Measurements from ENCODE around the gene MAD1L1.

MAD1L1 gene

DNA sequence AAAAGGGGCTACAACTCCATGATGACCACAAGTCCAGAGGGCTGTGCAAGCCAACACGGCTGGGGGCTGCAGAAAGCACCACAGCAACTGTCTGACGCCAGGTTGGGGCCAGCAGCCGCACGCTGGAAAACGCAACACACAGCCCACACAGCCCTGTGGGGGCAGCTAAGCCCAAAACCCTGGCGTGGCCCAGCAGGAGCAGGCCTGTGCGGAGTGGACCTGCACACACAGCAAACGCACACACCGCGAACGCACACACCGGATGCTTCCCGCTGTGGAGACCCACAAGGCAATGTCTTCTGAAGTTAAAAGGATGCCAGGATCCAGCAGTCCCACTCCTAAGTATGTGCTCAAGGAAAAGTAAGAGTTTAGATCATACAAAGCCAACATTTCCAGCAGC lies 121.2 kb downstream of the MAD1L1 start:
- DNase-seq (ENCODE audit: low read depth), result no peak
- no peak overlapping the region for H3K4me3 ChIP-seq (ENCODE audit: low read depth, low read length)
- in situ Hi-C loops (cut with HindIII; ENCODE audit: low sequenced_read_pairs), result no loop called here
- TF ChIP-seq, protein P1, sequence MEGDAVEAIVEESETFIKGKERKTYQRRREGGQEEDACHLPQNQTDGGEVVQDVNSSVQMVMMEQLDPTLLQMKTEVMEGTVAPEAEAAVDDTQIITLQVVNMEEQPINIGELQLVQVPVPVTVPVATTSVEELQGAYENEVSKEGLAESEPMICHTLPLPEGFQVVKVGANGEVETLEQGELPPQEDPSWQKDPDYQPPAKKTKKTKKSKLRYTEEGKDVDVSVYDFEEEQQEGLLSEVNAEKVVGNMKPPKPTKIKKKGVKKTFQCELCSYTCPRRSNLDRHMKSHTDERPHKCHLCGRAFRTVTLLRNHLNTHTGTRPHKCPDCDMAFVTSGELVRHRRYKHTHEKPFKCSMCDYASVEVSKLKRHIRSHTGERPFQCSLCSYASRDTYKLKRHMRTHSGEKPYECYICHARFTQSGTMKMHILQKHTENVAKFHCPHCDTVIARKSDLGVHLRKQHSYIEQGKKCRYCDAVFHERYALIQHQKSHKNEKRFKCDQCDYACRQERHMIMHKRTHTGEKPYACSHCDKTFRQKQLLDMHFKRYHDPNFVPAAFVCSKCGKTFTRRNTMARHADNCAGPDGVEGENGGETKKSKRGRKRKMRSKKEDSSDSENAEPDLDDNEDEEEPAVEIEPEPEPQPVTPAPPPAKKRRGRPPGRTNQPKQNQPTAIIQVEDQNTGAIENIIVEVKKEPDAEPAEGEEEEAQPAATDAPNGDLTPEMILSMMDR (IDR thresholded peaks at IDR 0.05; ENCODE audit: low read depth, low read length, missing control alignments), result no peak

DNA sequence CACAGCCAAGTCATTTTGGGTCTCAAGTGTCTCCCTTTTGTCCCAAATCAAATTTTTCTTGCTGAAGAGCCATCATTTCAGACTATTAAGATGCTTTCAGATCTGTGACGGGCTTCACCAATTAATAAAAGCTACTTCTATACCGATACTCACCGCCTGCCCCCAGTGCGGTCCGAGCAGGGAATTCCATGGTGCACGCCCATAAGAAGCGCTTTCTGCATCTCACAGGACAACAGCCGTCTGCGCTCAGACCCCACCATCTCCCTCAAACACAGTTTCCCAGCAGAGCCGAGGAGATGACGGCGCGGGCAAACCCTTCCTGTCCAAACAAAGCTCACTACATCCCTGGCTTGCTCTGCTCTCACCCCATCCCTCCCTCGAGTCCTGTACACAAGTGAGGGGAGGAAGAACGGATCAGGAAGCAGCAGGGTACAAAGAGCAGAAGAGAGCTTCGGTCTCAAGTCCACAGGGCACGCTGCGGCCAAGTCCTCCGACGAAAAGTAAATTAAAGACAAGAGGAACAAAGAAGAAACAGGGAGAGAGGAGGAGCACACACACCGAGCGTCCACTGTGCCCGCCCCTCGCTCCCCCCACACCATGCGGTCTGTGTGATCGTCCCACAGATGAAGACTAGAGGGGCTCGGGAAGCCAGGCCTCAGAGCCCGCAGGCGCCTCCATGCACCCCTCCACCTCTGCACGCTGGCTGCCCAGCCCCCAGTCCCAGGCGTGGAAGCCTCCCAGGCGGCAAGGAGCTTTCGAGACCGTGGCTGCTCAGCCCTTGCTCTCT lies 121.9 kb downstream of the MAD1L1 start:
- in situ Hi-C loops (cut with HindIII; ENCODE audit: low sequenced_read_pairs), result no loop called here
- H3K4me3 ChIP-seq (ENCODE audit: low read depth, low read length), result no peak overlapping the region
- TF ChIP-seq, protein P1 (IDR thresholded peaks at IDR 0.05; ENCODE audit: low read depth, low read length, missing control alignments), result no peak
- DNase-seq (ENCODE audit: low read depth), result no peak

GRCh38 chr7:2109936-2110609 lies 122.7 kb downstream of the MAD1L1 start:
- in situ Hi-C loops (cut with HindIII; ENCODE audit: low sequenced_read_pairs), result no loop called here
- no peak overlapping the region for H3K4me3 ChIP-seq (ENCODE audit: low read depth, low read length)
- TF ChIP-seq, protein P1 (IDR thresholded peaks at IDR 0.05; ENCODE audit: low read depth, low read length, missing control alignments), result no peak
- peak; percentile 67 for DNase-seq (ENCODE audit: low read depth)

DNA sequence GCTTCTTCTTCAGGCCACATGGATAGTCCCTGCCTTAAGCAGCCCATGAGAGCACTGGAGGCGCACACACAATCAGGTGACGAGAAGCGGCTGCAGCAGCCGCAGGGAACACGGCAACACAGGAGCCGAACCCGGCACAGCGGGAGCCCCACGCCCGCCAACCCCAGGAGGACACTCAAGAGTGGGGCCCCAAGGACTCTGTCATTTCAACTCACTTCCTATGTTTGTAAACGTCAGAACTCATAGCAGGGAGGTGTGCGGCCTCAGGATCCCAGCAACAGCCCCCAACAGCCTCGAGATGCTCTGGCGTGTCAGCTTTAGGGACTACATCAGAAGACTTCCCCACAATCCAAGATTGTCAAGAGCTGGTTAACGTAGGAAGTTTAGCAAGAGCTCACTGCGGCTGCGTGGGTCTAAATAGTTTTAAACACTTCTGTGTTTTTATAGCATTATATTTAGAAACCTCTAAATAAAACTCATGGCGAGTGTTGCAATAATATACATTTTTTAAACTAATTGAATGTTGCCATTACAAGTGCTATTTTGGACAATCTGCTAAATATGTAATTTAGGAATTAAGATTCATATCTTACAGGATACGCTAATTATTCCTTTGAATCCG lies 123.4 kb downstream of the MAD1L1 start:
- no peak for DNase-seq (ENCODE audit: low read depth)
- in situ Hi-C loops (cut with HindIII; ENCODE audit: low sequenced_read_pairs), result no loop called here
- H3K4me3 ChIP-seq (ENCODE audit: low read depth, low read length), result no peak overlapping the region
- TF ChIP-seq, protein P1 (IDR thresholded peaks at IDR 0.05; ENCODE audit: low read depth, low read length, missing control alignments), result no peak

DNA sequence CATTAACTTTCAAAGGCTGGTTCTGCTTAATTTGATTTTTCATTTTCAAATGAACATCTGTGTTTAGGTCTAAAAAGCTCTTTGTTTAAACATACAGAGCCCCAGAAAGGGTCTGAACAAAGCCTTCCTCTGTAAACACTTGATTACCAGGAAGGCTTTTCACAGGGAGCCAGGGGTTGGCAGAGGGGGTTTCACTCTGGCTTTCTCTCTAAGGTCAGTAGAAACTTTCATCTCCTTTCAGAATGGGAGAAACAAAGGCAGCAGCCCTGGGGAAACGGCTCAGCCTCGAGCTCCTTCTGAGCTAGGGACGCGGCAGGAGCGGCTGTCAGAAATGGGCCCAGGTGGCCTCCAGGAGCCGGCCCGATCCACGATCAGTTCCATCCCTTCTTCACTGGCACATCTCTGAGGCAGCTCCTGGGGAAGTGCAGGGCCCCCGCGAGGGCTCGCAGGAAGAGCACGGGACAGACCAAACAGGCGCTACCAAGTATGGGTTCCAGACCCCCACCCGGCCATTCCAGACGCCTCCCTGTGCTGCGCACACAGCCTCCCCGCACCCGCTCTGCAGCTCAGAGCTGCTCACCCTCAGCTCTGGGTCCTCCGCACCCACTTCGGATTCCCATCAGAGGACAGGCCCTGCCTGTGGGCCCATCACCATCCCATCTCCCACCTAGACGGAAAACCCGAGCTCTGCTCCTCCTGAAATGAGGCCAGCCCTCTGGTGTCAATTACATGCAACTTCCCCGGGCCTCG lies 124.1 kb downstream of the MAD1L1 start:
- TF ChIP-seq, protein P1 (IDR thresholded peaks at IDR 0.05; ENCODE audit: low read depth, low read length, missing control alignments), result peak; percentile 22
- H3K4me3 ChIP-seq (ENCODE audit: low read depth, low read length), result no peak overlapping the region
- DNase-seq (ENCODE audit: low read depth), result no peak
- in situ Hi-C loops (cut with HindIII; ENCODE audit: low sequenced_read_pairs), result no loop called here

- H3K4me3 ChIP-seq (ENCODE audit: low read depth, low read length), result no peak overlapping the region
- DNase-seq (ENCODE audit: low read depth), result no peak
- TF ChIP-seq, protein P1 (IDR thresholded peaks at IDR 0.05; ENCODE audit: low read depth, low read length, missing control alignments), result no peak
- in situ Hi-C loops (cut with HindIII; ENCODE audit: low sequenced_read_pairs), result no loop called here
Measured at GRCh38 chr7:2108071-2108455, 124.7 kb downstream of the MAD1L1 start.

Measured in astrocyte of the cerebellum (primary cell).